CD4-positive, alpha-beta T cell treated with Interleukin-4 for 4 hours (primary cell): ENCODE measurements around the gene SMAD9.

Source experiments
- DNase-seq: peaks from one replicate; pipeline ENCODE4 v3.0.0-alpha.2; 2020

Gene SMAD9

GRCh38 chr13:36814465-36814864, 105.6 kb downstream of the SMAD9 start:
- DNase-seq: no peak

- no peak for DNase-seq
These were observed 106.8 kb downstream of the SMAD9 start for GRCh38 chr13:36813225-36813624.

GRCh38 chr13:36807616-36808015, 112.4 kb downstream of the SMAD9 start:
- DNase-seq: no peak

GRCh38 chr13:36806102-36806501, 113.9 kb downstream of the SMAD9 start:
- no peak for DNase-seq

GRCh38 chr13:36804588-36804987, 115.5 kb downstream of the SMAD9 start:
- DNase-seq: no peak

- DNase-seq: no peak
These were observed 119.0 kb downstream of the SMAD9 start for GRCh38 chr13:36801035-36801434.

- no peak for DNase-seq
These were observed 124.0 kb downstream of the SMAD9 start for GRCh38 chr13:36796052-36796451.

GRCh38 chr13:36795463-36795862, 124.6 kb downstream of the SMAD9 start:
- DNase-seq: no peak
